Body of pancreas (tissue), 4 donors: ENCODE results near the gene RAPGEF1. TPM values are rescaled to one million over a fixed set of nuclear protein-coding genes. Genes with fewer than 3 reads are reported as not detected.

Experiments
- ATAC-seq: fragments of 150-250 bp; one replicate; pipeline ENCODE4 v1.9.1; 2016
- DNase-seq, 4 donors: peaks; one replicate each; pipeline ENCODE4 v3.0.0-alpha.2; 2019
- H3K27ac ChIP-seq, 4 donors: fragments of 200-600 bp; sonication (generic); 1 replicate in 3 of 4; 2 replicates in 1 of 4; pipeline versions ENCODE4 v1.5.1 to v1.6.1; 2016 to 2019; ENCODE audit warnings: mild to moderate bottlenecking in 1 of 4, mixed read lengths in 1 of 4, moderate library complexity in 1 of 4
- H3K27me3 ChIP-seq, 2 donors: fragments of 200-600 bp; sonication (generic); one replicate each; pipeline ENCODE4 v1.6.0; 2016; ENCODE audit warnings: mild to moderate bottlenecking in 1 of 2
- H3K36me3 ChIP-seq, 2 donors: fragments of 200-600 bp; sonication (generic); replicated peaks in 1 of 2; 2 replicates each; pipeline ENCODE4 v1.5.1; 2016; ENCODE audit warnings: low read depth in 2 of 2; ENCODE audit not compliant: insufficient read depth in 1 of 2
- H3K4me1 ChIP-seq: fragments of 200-600 bp; sonication (generic); one replicate; pipeline ENCODE4 v1.6.0; 2016
- H3K4me3 ChIP-seq, 2 donors: fragments of 200-600 bp; sonication (generic); 1 replicate in 1 of 2; 2 replicates in 1 of 2; pipeline ENCODE4 v1.5.1; 2016 to 2019
- H3K9me3 ChIP-seq, 3 donors: fragments of 200-600 bp; sonication (generic); 1 replicate in 2 of 3; 2 replicates in 1 of 3; pipeline ENCODE4 v1.5.1; 2016
- CTCF ChIP-seq, 7 experiments: fragments of 450-650 bp in 4 of 7; fragments of 200-600 bp in 3 of 7; sonication (generic) in 3 of 7; IDR thresholded peaks; one replicate each; pipeline ENCODE4 v1.5.1; 2016 to 2019; ENCODE audit warnings: antibody characterized with exemption in 7 of 7
- POLR2A ChIP-seq, 3 donors: fragments of 450-650 bp; IDR thresholded peaks; one replicate each; pipeline ENCODE4 v1.6.1; 2016; ENCODE audit warnings: antibody characterized with exemption in 3 of 3, mild to moderate bottlenecking in 2 of 3
- WGBS, 2 donors: methylation state at CpG; one replicate each; pipeline ENCODE4 v1.1.5; 2017; 5-methylcytosine and 5-hydroxymethylcytosine counted together
- intact Hi-C: fragments of 100-400 bp; cut with DNase I; formaldehyde crosslinking; loops from one replicate; pipeline ENCODE4 v1.15.1; 2023
- total RNA-seq, 2 donors: library from RNA; depleted of rRNA; stranded (reverse); fragments of >200 nt; gene quantifications; one replicate each; pipeline ENCODE4 v1.1.0, GENCODE V29; 2016

RAPGEF1 gene
- total RNA-seq, 2 donors from 2014 or later = 30.1 to 70.5 TPM

GRCh38 chr9:131704988-131705387 lies 34.9 kb downstream of the RAPGEF1 start:
- intact Hi-C loops = no loop called here
- no peaks in the 10 kb centered on the region for H3K36me3 ChIP-seq
- H3K27ac ChIP-seq = peak overlapping the region in 3 of 4 donors; percentile 54 to 84 (median 61)
- no peak overlapping the region for H3K4me3 ChIP-seq
- no peak for ATAC-seq
- no peak for DNase-seq
- no peaks in the 10 kb centered on the region for H3K9me3 ChIP-seq
- peaks cover 60% of the 10 kb centered on the region for H3K4me1 ChIP-seq
- TF ChIP-seq CTCF (IDR thresholded peaks at IDR 0.05) = no peak
- no peak for TF ChIP-seq POLR2A (IDR thresholded peaks at IDR 0.05)
- H3K27me3 ChIP-seq = no peaks in the 10 kb centered on the region
- WGBS, 2 donors = 55 to 65% methylated on average over 4 of the region's 4 CpGs

GRCh38 chr9:131704141-131704983 lies 35.5 kb downstream of the RAPGEF1 start:
- TF ChIP-seq CTCF (IDR thresholded peaks at IDR 0.05) = no peak
- peak in 1 of 3 donors; percentile 38 for TF ChIP-seq POLR2A (IDR thresholded peaks at IDR 0.05)
- intact Hi-C loops = no loop called here
- peak in 1 of 4 donors; percentile 42 for DNase-seq
- Histone ChIP-seq H3K36me3 (no peaks in the 10 kb centered on the region), H3K4me1 (peaks cover 60% of the 10 kb centered on the region), H3K27me3 (no peaks in the 10 kb centered on the region), H3K9me3 (no peaks in the 10 kb centered on the region), H3K4me3 (no peak overlapping the region), H3K27ac (peak overlapping the region; percentile 41 to 84 (median 58))
- peak; percentile 34 for ATAC-seq
- 16 to 19% methylated on average over 5 of the region's 5 CpGs for WGBS, 2 donors

- intact Hi-C loops = no loop called here
- peaks cover 59% of the 10 kb centered on the region for H3K4me1 ChIP-seq
- ATAC-seq = no peak
- no peak for DNase-seq
- WGBS, 2 donors = 67 to 71% methylated on average over 4 of the region's 4 CpGs
- H3K27me3 ChIP-seq = no peaks in the 10 kb centered on the region
- no peak overlapping the region for H3K4me3 ChIP-seq
- H3K27ac ChIP-seq = peak overlapping the region; percentile 41 to 84 (median 58)
- no peaks in the 10 kb centered on the region for H3K9me3 ChIP-seq
- no peaks in the 10 kb centered on the region for H3K36me3 ChIP-seq
- TF ChIP-seq CTCF (IDR thresholded peaks at IDR 0.05) (no peak), POLR2A (IDR thresholded peaks at IDR 0.05) (no peak)
Measured at GRCh38 chr9:131703697-131704096, 36.2 kb downstream of the RAPGEF1 start.

- Histone ChIP-seq H3K9me3 (no peaks in the 10 kb centered on the region), H3K27ac (no peak overlapping the region), H3K4me1 (peaks cover 59% of the 10 kb centered on the region), H3K36me3 (no peaks in the 10 kb centered on the region), H3K27me3 (no peaks in the 10 kb centered on the region), H3K4me3 (no peak overlapping the region)
- WGBS, 2 donors = 94% methylated on average over 8 of the region's 8 CpGs
- intact Hi-C loops = no loop called here
- no peak for TF ChIP-seq POLR2A (IDR thresholded peaks at IDR 0.05)
- no peak for TF ChIP-seq CTCF (IDR thresholded peaks at IDR 0.05)
- no peak for DNase-seq
- no peak for ATAC-seq
Measured at GRCh38 chr9:131702911-131703310, 37.0 kb downstream of the RAPGEF1 start.
